ENCODE data around the gene MADCAM1.

The MADCAM1 gene

GRCh38 chr19:453606-454005, 42.7 kb upstream of the MADCAM1 start:
- no peak for TF ChIP-seq CTCF (IDR thresholded peaks at IDR 0.05; ENCODE audit: insufficient read depth, low read length, missing control alignments)
- DNase-seq (ENCODE audit: low read depth, low spot score), result no peak
- no peak overlapping the region for H3K4me3 ChIP-seq (ENCODE audit: low read depth, low read length)
- ChIA-PET POLR2A (no interaction called here), CTCF (no interaction called here)

GRCh38 chr19:455031-455705, 41.1 kb upstream of the MADCAM1 start:
- DNase-seq (ENCODE audit: low read depth, low spot score), result no peak
- no peak for TF ChIP-seq CTCF (IDR thresholded peaks at IDR 0.05; ENCODE audit: insufficient read depth, low read length, missing control alignments)
- H3K4me3 ChIP-seq (ENCODE audit: low read depth, low read length), result no peak overlapping the region
- ChIA-PET CTCF (interaction anchor here (1.2 kb wide), 1 partner anchor 13 kb away, joined by 3 read pairs; no protein-coding TSS in a partner anchor), POLR2A (no interaction called here)

GRCh38 chr19:455851-456546, 40.3 kb upstream of the MADCAM1 start:
- CTCF ChIA-PET, result no interaction called here
- POLR2A ChIA-PET, result no interaction called here
- H3K4me3 ChIP-seq (ENCODE audit: low read depth, low read length), result no peak overlapping the region
- no peak for DNase-seq (ENCODE audit: low read depth, low spot score)
- TF ChIP-seq CTCF (IDR thresholded peaks at IDR 0.05; ENCODE audit: insufficient read depth, low read length, missing control alignments), result no peak

- TF ChIP-seq CTCF (IDR thresholded peaks at IDR 0.05; ENCODE audit: insufficient read depth, low read length, missing control alignments), result no peak
- POLR2A ChIA-PET, result no interaction called here
- DNase-seq (ENCODE audit: low read depth, low spot score), result no peak
- CTCF ChIA-PET, result no interaction called here
- H3K4me3 ChIP-seq (ENCODE audit: low read depth, low read length), result no peak overlapping the region
Observed at GRCh38 chr19:456547-457110, 39.7 kb upstream of the MADCAM1 start.

GRCh38 chr19:457636-458035, 38.6 kb upstream of the MADCAM1 start:
- no peak for DNase-seq (ENCODE audit: low read depth, low spot score)
- CTCF ChIA-PET, result no interaction called here
- no peak for TF ChIP-seq CTCF (IDR thresholded peaks at IDR 0.05; ENCODE audit: insufficient read depth, low read length, missing control alignments)
- POLR2A ChIA-PET, result no interaction called here
- H3K4me3 ChIP-seq (ENCODE audit: low read depth, low read length), result no peak overlapping the region

All from AG04449 (cell line).